Omental fat pad (tissue), 4 donors: Measurements from ENCODE around the gene KDELR3. TPM values are rescaled to one million over a fixed set of nuclear protein-coding genes. Genes with fewer than 3 reads are reported as not detected.

ENCODE experiments used
- ATAC-seq: fragments of 150-250 bp; one replicate; pipeline ENCODE4 v1.9.1; 2016; ENCODE audit warnings: mild to moderate bottlenecking, moderate library complexity; ENCODE audit not compliant: low FRiP score
- DNase-seq: peaks from one replicate; pipeline ENCODE4 v3.0.0-alpha.2; 2019; ENCODE audit warnings: low spot score
- total RNA-seq, 4 donors: library from RNA; depleted of rRNA; stranded (reverse); fragments of >200 nt; gene quantifications; one replicate each; pipeline ENCODE4 v1.1.0, GENCODE V29; 2016
- TF ChIP-seq, protein P1 (sequence below), 3 donors: fragments of 450-650 bp; IDR thresholded peaks; one replicate each; pipeline ENCODE4 v1.5.1; 2016 to 2017; ENCODE audit warnings: antibody characterized with exemption in 3 of 3, mild to moderate bottlenecking in 3 of 3, moderate library complexity in 2 of 3

Gene KDELR3
- total RNA-seq, 4 donors from 2014 or later: 10.2 to 30.6 (median 15.1) TPM

DNA sequence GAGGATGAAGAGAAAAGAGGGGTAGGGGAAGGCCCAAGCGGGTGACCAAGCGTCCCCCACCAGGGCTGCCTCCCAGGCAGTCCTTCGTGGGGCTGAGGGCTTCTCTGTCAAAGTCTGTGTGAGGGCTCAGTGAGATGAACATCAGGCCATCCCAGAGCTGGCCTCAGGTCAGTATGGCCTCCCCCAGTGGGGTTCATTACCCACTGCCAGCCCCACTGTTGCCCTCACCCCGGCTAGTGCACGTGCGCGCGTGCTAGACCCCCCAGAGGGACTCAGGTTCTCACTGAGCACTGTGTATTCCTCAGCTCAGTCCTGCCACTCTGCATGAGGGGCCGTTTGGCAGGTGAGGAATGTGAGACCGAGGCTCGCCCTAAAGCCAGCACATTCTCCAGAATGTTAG, 3.3 kb downstream of the KDELR3 start:
- no peak for DNase-seq
- TF ChIP-seq, protein P1, sequence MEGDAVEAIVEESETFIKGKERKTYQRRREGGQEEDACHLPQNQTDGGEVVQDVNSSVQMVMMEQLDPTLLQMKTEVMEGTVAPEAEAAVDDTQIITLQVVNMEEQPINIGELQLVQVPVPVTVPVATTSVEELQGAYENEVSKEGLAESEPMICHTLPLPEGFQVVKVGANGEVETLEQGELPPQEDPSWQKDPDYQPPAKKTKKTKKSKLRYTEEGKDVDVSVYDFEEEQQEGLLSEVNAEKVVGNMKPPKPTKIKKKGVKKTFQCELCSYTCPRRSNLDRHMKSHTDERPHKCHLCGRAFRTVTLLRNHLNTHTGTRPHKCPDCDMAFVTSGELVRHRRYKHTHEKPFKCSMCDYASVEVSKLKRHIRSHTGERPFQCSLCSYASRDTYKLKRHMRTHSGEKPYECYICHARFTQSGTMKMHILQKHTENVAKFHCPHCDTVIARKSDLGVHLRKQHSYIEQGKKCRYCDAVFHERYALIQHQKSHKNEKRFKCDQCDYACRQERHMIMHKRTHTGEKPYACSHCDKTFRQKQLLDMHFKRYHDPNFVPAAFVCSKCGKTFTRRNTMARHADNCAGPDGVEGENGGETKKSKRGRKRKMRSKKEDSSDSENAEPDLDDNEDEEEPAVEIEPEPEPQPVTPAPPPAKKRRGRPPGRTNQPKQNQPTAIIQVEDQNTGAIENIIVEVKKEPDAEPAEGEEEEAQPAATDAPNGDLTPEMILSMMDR (IDR thresholded peaks at IDR 0.05): no peak
- ATAC-seq: no peak

DNA sequence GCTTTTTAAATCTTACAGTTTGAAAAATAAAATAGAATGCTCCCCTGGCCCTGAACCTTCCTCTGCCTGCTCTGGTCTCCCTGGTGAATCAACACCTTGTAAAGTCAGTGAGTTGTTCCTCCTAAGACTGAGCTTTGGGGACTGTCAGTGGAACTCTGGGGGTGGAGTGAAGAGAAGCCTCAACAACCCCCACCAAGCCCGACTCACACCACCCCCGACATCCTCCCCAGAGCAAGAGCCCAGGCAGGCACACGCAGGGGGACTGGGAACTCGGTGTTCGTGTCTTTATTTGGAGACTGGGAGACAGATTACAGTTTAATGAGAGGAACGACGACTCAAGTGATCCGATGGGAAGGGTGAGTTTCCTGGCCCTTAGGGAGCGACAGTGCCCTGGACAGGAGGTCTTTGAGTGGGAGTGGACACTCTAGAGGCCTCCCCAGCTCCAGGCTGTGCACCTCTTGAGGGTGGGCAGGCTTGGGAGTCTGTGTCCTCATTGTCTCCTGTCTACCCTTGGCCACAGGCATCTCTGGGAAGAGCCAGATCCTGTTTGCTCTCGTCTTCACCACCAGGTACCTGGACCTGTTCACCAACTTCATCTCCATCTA, 6.2 kb downstream of the KDELR3 start:
- TF ChIP-seq, protein P1 (IDR thresholded peaks at IDR 0.05): no peak
- DNase-seq: no peak
- ATAC-seq: no peak

DNA sequence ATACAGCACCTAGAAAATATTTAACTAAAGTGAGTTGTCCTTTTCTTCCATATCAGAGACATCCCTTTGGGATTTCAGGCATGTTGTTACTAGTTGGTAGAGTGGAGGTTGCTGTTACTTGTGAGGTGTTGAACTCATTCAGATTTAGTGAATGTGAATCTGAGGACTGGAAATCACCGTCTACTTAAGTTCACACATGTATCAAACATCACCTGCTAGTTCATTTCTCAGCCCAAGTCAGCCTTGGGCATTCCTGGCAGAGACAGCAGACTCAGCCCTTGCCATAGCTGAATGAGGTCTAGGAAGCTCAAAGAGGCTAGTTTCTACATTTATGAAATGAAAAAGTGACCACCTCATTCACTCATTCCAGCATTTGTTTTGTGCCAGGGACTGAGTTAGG, 9.7 kb downstream of the KDELR3 start:
- DNase-seq (no peak), ATAC-seq (no peak)
- TF ChIP-seq, protein P1 (IDR thresholded peaks at IDR 0.05): no peak

DNA sequence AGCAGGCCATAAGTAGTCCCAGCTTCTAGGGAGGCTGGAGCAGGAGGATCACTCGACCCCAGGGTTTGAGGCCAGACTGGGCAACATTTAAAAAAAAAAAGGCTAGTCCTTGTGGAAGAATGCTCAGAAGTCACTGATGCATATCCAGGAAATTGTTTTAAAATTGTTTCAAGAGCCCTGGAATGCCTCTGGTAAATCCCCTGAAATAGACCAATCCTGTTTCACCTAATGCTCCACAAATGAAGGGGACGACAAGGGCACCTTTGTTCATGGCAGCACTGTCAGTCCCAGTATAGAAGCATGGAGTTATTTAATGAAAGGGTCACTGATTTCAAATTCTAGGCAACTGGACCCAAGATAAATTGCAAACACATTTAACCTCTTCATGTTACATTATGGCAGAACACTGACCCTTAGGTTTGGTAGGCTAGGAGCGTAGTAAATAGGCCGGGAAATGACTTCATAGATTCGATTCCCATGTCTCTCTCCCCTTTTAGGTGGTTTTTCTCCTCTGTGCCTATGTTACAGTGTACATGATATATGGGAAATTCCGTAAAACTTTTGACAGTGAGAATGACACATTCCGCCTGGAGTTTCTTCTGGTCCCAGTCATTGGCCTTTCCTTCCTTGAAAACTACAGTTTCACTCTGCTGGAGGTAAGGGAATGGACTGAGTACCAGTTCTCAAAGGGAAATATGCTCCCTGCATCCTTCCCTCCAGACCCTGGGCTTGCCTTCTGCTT, 11.4 kb downstream of the KDELR3 start:
- TF ChIP-seq, protein P1 (IDR thresholded peaks at IDR 0.05): no peak
- no peak for ATAC-seq
- DNase-seq: no peak

DNA sequence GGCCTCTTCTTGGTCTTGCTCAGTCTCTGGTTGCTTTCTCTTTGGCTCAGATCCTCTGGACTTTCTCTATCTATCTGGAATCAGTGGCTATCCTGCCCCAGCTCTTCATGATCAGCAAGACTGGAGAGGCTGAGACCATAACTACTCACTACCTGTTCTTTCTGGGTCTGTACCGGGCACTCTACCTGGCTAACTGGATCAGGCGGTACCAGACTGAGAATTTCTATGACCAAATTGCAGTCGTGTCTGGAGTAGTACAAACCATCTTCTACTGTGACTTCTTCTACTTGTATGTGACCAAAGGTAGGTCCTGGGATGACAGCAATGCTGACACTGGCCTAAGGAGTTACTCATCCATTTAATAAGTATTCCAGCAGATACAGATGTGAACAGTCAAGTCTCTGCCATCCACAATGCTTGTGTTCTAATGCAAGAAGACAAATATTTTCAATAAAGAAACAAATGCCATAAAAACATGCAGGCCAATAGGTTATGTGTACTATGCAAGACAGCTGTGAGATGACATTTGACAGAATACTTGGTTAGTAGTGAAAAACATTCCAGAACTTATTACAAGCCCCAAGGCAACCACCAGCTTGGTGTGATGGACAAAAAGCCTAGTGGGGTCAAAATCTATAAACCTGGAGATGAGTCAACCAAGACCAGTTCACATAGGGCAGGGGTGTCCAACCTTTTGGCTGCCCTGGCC, 13.4 kb downstream of the KDELR3 start:
- ATAC-seq (no peak), DNase-seq (no peak)
- TF ChIP-seq, protein P1 (IDR thresholded peaks at IDR 0.05): no peak

DNA sequence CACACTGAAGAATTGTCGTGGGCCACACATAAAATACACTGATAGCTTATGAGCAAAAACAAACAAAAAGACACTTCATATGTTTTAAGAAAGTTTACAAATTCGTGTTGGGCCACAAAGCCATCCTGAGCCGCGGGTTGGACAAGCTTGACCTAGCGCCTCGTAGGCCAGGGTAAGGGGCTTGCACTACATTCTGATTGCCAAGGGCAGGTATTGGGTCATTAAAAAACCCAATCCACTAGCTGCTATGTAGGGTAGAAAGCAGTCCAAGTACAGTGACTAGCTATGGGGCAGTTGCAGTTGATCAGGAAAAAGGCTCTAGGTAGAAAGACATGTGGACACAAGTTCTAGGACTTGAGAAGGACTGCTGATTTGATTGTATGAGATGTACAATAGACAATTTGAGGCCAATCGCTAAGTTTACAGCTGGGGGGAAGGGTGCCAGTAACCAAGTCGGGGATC, 14.0 kb downstream of the KDELR3 start:
- DNase-seq: no peak
- TF ChIP-seq, protein P1 (IDR thresholded peaks at IDR 0.05): no peak
- ATAC-seq: no peak
